Measurements from ENCODE around the gene DSG3.

DSG3 gene

DNA sequence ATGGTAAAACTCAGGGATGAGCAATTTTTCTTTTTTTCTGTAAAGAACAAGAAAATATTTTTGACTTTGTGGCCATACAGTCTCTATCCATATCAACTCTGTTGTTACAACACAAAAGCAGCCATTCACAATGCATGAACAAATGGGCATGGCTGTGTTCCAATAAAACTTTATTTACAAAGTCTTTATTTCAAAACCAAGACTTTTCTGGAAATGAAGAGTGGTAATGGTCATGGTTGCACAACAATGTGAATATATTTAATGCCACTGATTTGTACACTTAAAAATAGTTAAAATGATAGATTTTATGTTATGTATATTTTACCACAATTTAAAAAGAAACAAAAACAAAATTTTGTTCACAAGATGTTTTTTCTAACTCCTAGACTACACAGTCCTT, 1.6 kb upstream of the DSG3 start:
- H3K27ac Mint-ChIP-seq, result no peak overlapping the region
- H3K4me1 Mint-ChIP-seq (ENCODE audit: low read depth), result no peaks in the 10 kb centered on the region
- no peaks in the 10 kb centered on the region for H3K36me3 Mint-ChIP-seq (ENCODE audit: low read depth)
- H3K4me3 Mint-ChIP-seq, result no peak overlapping the region
- no peaks in the 10 kb centered on the region for H3K9me3 Mint-ChIP-seq
- H3K27me3 Mint-ChIP-seq (ENCODE audit: low read depth), result no peaks in the 10 kb centered on the region

GRCh38 chr18:31446854-31447253, 687 bp upstream of the DSG3 start:
- Mint-ChIP-seq H3K36me3 (ENCODE audit: low read depth) (no peaks in the 10 kb centered on the region), H3K27me3 (ENCODE audit: low read depth) (no peaks in the 10 kb centered on the region), H3K27ac (no peak overlapping the region), H3K9me3 (no peaks in the 10 kb centered on the region), H3K4me3 (no peak overlapping the region), H3K4me1 (ENCODE audit: low read depth) (no peaks in the 10 kb centered on the region)

DNA sequence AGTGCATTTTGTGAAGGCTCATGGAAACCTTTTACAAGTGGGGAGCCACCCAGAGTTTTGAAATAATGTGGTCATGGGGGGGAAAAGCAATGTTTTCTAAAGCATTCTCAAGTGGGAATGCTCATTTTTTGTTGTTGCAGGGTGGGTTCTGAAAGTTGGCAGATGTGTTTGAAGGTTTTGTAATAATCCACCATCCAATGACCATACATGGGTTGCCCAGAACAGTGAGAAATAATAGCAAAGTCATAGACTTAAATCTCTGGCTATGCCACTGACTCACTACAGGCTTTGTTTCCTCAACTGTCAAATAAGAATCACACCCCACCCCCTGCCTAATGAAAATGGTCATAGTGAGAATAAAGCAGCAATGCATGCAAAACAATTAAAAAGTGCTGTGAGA, 2.9 kb downstream of the DSG3 start:
- H3K9me3 Mint-ChIP-seq, result no peaks in the 10 kb centered on the region
- no peaks in the 10 kb centered on the region for H3K36me3 Mint-ChIP-seq (ENCODE audit: low read depth)
- no peak overlapping the region for H3K4me3 Mint-ChIP-seq
- H3K4me1 Mint-ChIP-seq (ENCODE audit: low read depth), result no peaks in the 10 kb centered on the region
- no peak overlapping the region for H3K27ac Mint-ChIP-seq
- H3K27me3 Mint-ChIP-seq (ENCODE audit: low read depth), result no peaks in the 10 kb centered on the region

DNA sequence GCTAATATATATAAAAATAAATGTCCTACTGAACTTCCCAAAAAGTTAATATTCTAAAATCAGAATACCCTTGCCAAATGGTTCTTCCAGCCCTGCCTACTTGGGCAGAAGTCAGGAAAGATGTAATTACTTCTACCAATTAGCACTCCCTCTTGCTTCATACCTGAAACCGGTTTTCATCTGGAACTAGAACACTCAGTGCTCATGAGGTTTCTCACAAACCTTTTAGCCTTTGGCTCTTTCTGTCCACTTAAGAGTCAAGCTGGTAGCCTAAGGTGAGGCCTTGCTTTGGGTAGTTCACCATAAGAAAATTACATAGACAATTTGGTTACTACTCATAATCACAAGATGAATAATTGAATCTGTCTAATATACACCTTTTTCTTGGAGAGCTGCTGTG, 4.1 kb downstream of the DSG3 start:
- Mint-ChIP-seq H3K27ac (no peak overlapping the region), H3K27me3 (ENCODE audit: low read depth) (no peaks in the 10 kb centered on the region), H3K4me3 (no peak overlapping the region), H3K4me1 (ENCODE audit: low read depth) (no peaks in the 10 kb centered on the region), H3K36me3 (ENCODE audit: low read depth) (no peaks in the 10 kb centered on the region), H3K9me3 (no peaks in the 10 kb centered on the region)

DNA sequence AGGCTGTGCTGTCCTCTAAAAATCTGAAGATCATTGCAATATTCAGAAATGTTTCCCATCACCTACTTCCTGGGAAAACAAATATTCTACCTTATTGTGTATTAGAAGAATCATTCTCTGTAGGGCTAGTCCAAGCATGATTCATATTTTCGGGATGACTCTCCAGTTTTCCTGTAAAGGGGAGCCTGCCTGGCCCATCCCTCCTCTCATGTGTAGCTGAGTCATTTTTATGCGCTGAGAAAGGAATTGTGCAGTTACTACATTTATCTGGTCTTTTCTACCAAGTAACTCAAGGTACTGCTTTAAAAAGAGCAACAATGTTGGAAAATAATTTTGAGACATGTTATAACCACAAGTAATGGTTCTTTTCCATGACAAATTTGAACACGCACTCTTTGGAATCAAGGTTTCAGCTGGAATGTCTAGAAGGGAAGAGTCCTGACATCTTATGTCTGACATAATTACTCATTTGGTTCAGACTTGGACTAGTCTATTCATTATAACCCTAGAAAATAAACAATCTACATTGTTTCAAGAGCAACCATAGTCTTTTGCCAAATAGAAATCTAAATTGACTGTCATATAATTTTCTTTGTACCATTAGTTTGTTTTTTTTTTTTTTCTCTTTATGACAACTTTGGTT, 6.6 kb downstream of the DSG3 start:
- no peaks in the 10 kb centered on the region for H3K36me3 Mint-ChIP-seq (ENCODE audit: low read depth)
- no peaks in the 10 kb centered on the region for H3K9me3 Mint-ChIP-seq
- no peak overlapping the region for H3K27ac Mint-ChIP-seq
- no peaks in the 10 kb centered on the region for H3K27me3 Mint-ChIP-seq (ENCODE audit: low read depth)
- no peaks in the 10 kb centered on the region for H3K4me1 Mint-ChIP-seq (ENCODE audit: low read depth)
- H3K4me3 Mint-ChIP-seq, result no peak overlapping the region

GRCh38 chr18:31469629-31470028, 22.1 kb downstream of the DSG3 start:
- Mint-ChIP-seq H3K27me3 (ENCODE audit: low read depth) (no peaks in the 10 kb centered on the region), H3K27ac (no peak overlapping the region), H3K9me3 (no peaks in the 10 kb centered on the region), H3K36me3 (ENCODE audit: low read depth) (no peaks in the 10 kb centered on the region), H3K4me1 (ENCODE audit: low read depth) (no peaks in the 10 kb centered on the region), H3K4me3 (no peak overlapping the region)

DNA sequence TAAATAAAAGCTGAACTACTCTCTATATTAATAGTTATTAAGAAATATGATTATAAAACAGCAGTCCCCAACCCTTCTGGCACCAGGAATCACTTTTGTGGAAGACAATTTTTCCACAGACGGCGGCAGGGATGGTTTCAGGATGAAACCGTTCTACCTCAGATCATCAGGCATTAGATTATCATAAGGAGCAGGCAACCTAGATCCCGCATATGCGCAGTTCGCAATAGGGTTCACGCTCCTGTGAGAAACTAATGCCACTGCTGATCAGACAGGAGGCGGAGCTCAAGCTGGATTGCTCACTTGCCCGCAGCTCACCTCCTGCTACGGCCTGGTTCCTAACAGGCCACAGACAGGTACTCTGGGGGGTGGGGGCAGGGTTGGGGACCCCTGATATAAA, 31.1 kb downstream of the DSG3 start:
- no peaks in the 10 kb centered on the region for H3K36me3 Mint-ChIP-seq (ENCODE audit: low read depth)
- H3K4me1 Mint-ChIP-seq (ENCODE audit: low read depth), result no peaks in the 10 kb centered on the region
- H3K9me3 Mint-ChIP-seq, result no peaks in the 10 kb centered on the region
- H3K27me3 Mint-ChIP-seq (ENCODE audit: low read depth), result no peaks in the 10 kb centered on the region
- H3K4me3 Mint-ChIP-seq, result no peak overlapping the region
- H3K27ac Mint-ChIP-seq, result no peak overlapping the region

DNA sequence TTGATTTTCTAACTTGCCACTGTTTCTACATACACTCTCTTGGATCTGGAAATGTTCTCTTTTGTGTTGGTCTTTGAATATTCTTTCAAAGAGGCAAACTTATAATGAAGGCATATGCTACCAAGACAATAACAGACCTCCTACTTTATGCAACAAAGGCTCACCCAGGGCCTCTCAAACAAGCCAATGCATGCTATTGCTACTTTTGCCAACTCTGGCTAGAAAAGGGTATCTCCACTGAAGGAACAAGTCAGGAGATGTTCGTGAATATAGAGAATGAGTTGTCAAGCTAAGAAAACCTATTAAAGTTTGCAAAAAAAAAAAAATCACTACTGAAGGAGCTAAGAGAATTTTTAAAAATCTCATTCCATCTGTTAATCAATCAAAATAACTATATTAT, 34.5 kb downstream of the DSG3 start:
- H3K4me1 Mint-ChIP-seq (ENCODE audit: low read depth), result no peaks in the 10 kb centered on the region
- H3K9me3 Mint-ChIP-seq, result no peaks in the 10 kb centered on the region
- H3K36me3 Mint-ChIP-seq (ENCODE audit: low read depth), result no peaks in the 10 kb centered on the region
- no peaks in the 10 kb centered on the region for H3K27me3 Mint-ChIP-seq (ENCODE audit: low read depth)
- H3K27ac Mint-ChIP-seq, result no peak overlapping the region
- no peak overlapping the region for H3K4me3 Mint-ChIP-seq

- no peak overlapping the region for H3K27ac Mint-ChIP-seq
- H3K9me3 Mint-ChIP-seq, result no peaks in the 10 kb centered on the region
- no peaks in the 10 kb centered on the region for H3K4me1 Mint-ChIP-seq (ENCODE audit: low read depth)
- H3K36me3 Mint-ChIP-seq (ENCODE audit: low read depth), result no peaks in the 10 kb centered on the region
- H3K4me3 Mint-ChIP-seq, result no peak overlapping the region
- no peaks in the 10 kb centered on the region for H3K27me3 Mint-ChIP-seq (ENCODE audit: low read depth)
Observed at GRCh38 chr18:31483396-31483795, 35.9 kb downstream of the DSG3 start.

DNA sequence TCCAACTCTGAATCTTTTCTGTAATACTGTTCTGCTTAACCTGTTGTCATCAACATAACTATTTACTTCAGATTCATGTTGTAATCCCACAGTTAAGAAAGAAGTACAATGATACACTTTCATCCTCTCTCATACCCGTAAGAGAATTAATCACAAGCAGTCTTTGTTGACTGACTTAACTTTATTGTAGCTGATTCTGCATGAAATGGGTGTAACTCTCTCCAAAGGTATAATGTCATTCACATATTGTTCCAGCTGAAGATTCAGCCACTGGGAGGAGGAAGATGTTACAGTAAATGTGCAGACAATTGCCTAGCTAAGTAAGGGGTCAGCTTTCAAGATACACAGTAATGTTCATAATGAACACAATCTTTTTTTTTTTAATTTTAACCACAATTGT, 36.9 kb downstream of the DSG3 start:
- H3K4me3 Mint-ChIP-seq, result no peak overlapping the region
- no peaks in the 10 kb centered on the region for H3K27me3 Mint-ChIP-seq (ENCODE audit: low read depth)
- H3K36me3 Mint-ChIP-seq (ENCODE audit: low read depth), result no peaks in the 10 kb centered on the region
- H3K9me3 Mint-ChIP-seq, result no peaks in the 10 kb centered on the region
- H3K27ac Mint-ChIP-seq, result no peak overlapping the region
- no peaks in the 10 kb centered on the region for H3K4me1 Mint-ChIP-seq (ENCODE audit: low read depth)

- Mint-ChIP-seq H3K36me3 (ENCODE audit: low read depth) (no peaks in the 10 kb centered on the region), H3K4me1 (ENCODE audit: low read depth) (no peaks in the 10 kb centered on the region), H3K27me3 (ENCODE audit: low read depth) (no peaks in the 10 kb centered on the region), H3K4me3 (no peak overlapping the region), H3K27ac (no peak overlapping the region), H3K9me3 (no peaks in the 10 kb centered on the region)
Observed at GRCh38 chr18:31486165-31486564, 38.6 kb downstream of the DSG3 start.

GRCh38 chr18:31487246-31488015, 39.9 kb downstream of the DSG3 start:
- no peak overlapping the region for H3K4me3 Mint-ChIP-seq
- no peaks in the 10 kb centered on the region for H3K36me3 Mint-ChIP-seq (ENCODE audit: low read depth)
- H3K27me3 Mint-ChIP-seq (ENCODE audit: low read depth), result no peaks in the 10 kb centered on the region
- no peak overlapping the region for H3K27ac Mint-ChIP-seq
- H3K9me3 Mint-ChIP-seq, result no peaks in the 10 kb centered on the region
- H3K4me1 Mint-ChIP-seq (ENCODE audit: low read depth), result no peaks in the 10 kb centered on the region

GRCh38 chr18:31489311-31489710, 41.8 kb downstream of the DSG3 start:
- no peaks in the 10 kb centered on the region for H3K9me3 Mint-ChIP-seq
- no peak overlapping the region for H3K27ac Mint-ChIP-seq
- H3K36me3 Mint-ChIP-seq (ENCODE audit: low read depth), result no peaks in the 10 kb centered on the region

DNA sequence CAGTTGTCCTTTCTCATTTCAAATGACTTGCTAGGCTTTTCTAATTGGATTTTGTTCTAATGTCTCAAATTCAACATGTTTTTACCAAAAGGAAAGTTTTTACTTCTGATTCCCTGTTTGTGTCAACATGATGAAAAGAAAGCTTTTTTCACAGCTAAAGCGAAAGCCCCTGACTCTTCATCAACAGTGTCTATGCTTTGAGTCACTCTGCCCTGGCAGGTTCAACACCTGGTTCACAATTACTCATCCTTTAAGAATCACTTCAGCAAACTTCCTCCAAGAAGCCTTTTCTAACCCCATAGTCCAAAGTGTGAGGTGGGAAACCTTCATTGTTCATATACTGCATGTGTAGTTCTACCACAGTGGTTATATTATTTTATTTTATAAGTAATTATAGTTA, 42.8 kb downstream of the DSG3 start:
- Mint-ChIP-seq H3K36me3 (ENCODE audit: low read depth) (no peaks in the 10 kb centered on the region), H3K27me3 (ENCODE audit: low read depth) (peaks cover under 1% of the 10 kb centered on the region), H3K27ac (no peak overlapping the region), H3K4me1 (ENCODE audit: low read depth) (no peaks in the 10 kb centered on the region), H3K9me3 (no peaks in the 10 kb centered on the region), H3K4me3 (no peak overlapping the region)

More at GRCh38 chr18:31489311-31489710, 41.8 kb downstream of the DSG3 start:
- Mint-ChIP-seq H3K27me3 (ENCODE audit: low read depth) (no peaks in the 10 kb centered on the region), H3K4me3 (no peak overlapping the region), H3K4me1 (ENCODE audit: low read depth) (no peaks in the 10 kb centered on the region)

DNA sequence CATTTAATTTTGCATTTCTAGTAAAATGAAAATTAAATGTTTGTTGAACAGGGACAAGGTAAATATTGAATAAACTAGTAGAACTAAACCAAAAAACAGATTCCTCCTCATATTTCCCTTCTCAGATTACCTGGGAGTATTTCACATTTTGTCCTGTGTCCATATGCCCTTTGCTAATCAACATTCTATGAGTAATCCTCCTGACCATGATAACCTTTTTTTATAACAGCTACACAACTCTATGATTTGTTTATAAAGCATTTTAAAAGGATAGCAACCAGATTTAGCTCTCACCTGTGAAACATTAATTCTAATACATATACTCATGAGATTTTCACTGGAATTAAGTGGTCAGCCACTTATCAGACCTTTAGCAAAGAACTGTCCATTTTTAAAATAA, 43.3 kb downstream of the DSG3 start:
- Mint-ChIP-seq H3K27me3 (ENCODE audit: low read depth) (peaks cover 5% of the 10 kb centered on the region), H3K4me1 (ENCODE audit: low read depth) (no peaks in the 10 kb centered on the region), H3K36me3 (ENCODE audit: low read depth) (no peaks in the 10 kb centered on the region), H3K27ac (no peak overlapping the region), H3K9me3 (no peaks in the 10 kb centered on the region), H3K4me3 (no peak overlapping the region)
